ENCODE data around the gene ZBTB7C. TPM values are rescaled to one million over a fixed set of nuclear protein-coding genes. Genes with fewer than 3 reads are reported as not detected.

Gene ZBTB7C
- total RNA-seq, 1 donor from 2014 or later = 0.56 TPM

DNA sequence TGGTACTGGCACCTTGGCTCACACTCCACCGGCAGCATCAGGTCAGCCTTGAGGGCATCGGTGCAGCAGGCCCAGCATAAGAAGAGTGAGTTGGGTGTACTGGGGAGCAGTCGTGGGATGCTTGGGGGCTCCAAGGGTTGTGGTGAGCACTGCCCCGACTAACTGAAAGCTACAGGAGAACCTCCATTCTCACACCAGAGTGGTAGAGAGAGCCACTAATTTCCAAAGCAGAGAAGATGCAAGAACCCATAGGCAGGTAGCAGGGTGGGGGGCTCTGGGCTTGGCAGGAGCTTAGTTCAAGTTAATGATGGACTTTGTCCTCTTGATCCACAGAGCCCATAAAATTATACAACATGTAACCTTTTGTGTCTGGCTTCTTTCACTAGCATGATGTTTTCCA is 330.7 kb downstream of the ZBTB7C start:
- no peak for DNase-seq
- no peak overlapping the region for H3K27ac Mint-ChIP-seq
- H3K4me1 Mint-ChIP-seq = no peaks in the 10 kb centered on the region
- no peaks in the 10 kb centered on the region for H3K36me3 Mint-ChIP-seq (ENCODE audit: low read depth)
- no peak overlapping the region for H3K4me3 Mint-ChIP-seq
- no peaks in the 10 kb centered on the region for H3K9me3 Mint-ChIP-seq
- intact Hi-C loops (cut with micrococcal nuclease) = no loop called here
- H3K27me3 Mint-ChIP-seq = peaks cover 2% of the 10 kb centered on the region

DNA sequence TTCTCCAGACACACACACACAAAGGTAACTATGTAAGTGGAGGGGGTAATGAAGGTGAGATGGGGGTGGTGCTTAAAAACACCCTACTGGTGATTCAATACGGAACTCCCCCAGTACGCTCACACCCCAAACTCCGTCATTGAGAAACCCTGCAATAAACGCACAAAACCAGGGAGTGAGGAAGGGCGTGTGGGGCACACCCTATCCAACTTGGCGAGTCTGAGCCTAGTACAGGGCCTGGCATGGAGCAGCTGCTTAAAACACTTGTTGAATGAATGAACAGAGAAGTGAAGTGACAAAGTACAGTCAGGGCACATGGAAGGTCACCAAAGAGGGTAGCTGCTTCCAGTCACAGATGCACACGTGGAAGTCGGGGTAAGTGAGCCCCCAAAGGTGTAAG is 331.9 kb downstream of the ZBTB7C start:
- Mint-ChIP-seq H3K27me3 (peaks cover 4% of the 10 kb centered on the region), H3K36me3 (ENCODE audit: low read depth) (no peaks in the 10 kb centered on the region), H3K9me3 (no peaks in the 10 kb centered on the region), H3K4me3 (no peak overlapping the region), H3K4me1 (no peaks in the 10 kb centered on the region), H3K27ac (no peak overlapping the region)
- no peak for DNase-seq
- intact Hi-C loops (cut with micrococcal nuclease) = no loop called here

DNA sequence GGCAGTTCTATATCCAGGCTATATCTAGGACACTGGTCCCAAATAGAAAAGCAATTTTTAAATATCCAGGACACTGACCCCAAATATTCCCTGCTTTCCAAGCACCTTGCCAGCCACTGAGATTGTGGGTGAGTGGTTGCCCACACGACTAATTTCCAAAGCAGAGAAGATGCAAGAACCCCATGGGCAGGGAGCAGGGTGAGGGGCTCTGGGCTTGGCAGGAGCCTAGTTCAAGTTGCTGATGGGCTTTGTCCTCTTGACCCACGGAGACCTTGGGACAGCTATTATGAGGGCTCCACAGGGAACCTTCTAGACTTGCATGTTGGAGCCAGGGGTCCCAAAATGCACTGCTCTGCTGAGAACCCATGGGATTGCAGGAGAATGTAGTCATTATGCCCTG is 332.7 kb downstream of the ZBTB7C start:
- intact Hi-C loops (cut with micrococcal nuclease) = no loop called here
- H3K9me3 Mint-ChIP-seq = no peaks in the 10 kb centered on the region
- peaks cover 8% of the 10 kb centered on the region for H3K27me3 Mint-ChIP-seq

DNA sequence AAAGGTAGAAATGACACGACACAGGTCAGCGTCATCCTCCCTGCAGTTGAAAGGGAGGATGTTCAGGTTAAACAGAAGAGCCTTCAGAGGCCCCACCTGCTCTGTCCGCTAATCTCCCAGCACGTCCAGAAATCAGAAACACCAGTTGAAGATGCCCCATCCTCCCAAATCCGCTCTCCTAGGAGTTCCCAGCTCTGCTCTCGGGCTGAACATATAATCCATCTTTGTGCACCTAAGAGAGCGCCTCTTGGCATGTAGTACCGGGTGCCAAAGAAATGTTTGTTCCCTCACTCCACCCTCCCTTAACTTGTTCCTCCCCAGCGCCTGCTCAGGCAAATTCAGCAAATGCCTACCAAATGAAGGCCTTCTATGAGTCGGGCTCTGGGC is 333.5 kb downstream of the ZBTB7C start:
- DNase-seq = no peak
- Mint-ChIP-seq H3K4me3 (no peak overlapping the region), H3K27me3 (peaks cover 9% of the 10 kb centered on the region), H3K4me1 (no peaks in the 10 kb centered on the region), H3K27ac (no peak overlapping the region), H3K36me3 (ENCODE audit: low read depth) (no peaks in the 10 kb centered on the region), H3K9me3 (no peaks in the 10 kb centered on the region)
- intact Hi-C loops (cut with micrococcal nuclease) = no loop called here

More for the DNA sequence above, 332.7 kb downstream of the ZBTB7C start:
- DNase-seq = no peak
- Mint-ChIP-seq H3K27ac (no peak overlapping the region), H3K4me3 (no peak overlapping the region), H3K4me1 (no peaks in the 10 kb centered on the region), H3K36me3 (ENCODE audit: low read depth) (no peaks in the 10 kb centered on the region)

DNA sequence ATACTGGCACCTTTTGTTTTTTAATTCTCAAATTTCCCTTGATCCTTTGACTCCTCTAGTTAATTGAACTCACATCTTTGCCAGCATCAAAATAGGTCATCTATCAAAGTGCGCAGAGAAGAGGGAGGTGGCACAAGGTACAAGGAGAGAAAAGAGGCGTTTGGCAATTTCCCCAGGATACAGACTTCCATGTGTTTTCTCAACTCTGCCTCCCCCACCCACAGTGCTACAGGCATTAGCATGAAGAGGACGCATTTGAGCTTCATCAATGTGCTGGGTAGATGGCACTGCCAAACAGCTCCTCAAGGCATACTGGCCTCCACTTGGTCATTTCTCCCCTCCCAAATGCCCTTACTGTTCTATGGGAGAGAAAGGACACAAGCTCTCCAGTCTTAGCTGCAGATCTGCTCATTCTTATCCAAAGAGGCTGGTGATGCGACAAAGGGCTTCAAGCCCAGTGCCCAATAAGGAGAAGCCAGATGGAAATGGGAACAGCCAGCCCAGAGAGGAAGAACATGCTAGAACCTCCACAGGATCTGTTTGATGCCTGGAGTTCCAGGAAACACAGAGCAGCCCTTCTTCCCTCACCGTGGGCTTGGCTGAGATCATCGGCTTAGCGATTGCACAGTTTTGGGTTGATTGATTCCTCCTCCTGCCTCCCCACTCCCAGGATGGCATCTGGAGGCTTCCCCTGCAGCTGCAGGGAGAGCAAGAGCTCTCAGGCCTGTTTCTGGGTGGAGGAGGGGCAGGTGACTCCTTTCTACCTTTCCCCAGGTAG is 334.1 kb downstream of the ZBTB7C start:
- intact Hi-C loops (cut with micrococcal nuclease) = no loop called here
- no peak overlapping the region for H3K4me3 Mint-ChIP-seq
- H3K27me3 Mint-ChIP-seq = peaks cover 10% of the 10 kb centered on the region
- no peaks in the 10 kb centered on the region for H3K36me3 Mint-ChIP-seq (ENCODE audit: low read depth)
- DNase-seq = no peak
- no peaks in the 10 kb centered on the region for H3K9me3 Mint-ChIP-seq
- no peaks in the 10 kb centered on the region for H3K4me1 Mint-ChIP-seq
- H3K27ac Mint-ChIP-seq = no peak overlapping the region

DNA sequence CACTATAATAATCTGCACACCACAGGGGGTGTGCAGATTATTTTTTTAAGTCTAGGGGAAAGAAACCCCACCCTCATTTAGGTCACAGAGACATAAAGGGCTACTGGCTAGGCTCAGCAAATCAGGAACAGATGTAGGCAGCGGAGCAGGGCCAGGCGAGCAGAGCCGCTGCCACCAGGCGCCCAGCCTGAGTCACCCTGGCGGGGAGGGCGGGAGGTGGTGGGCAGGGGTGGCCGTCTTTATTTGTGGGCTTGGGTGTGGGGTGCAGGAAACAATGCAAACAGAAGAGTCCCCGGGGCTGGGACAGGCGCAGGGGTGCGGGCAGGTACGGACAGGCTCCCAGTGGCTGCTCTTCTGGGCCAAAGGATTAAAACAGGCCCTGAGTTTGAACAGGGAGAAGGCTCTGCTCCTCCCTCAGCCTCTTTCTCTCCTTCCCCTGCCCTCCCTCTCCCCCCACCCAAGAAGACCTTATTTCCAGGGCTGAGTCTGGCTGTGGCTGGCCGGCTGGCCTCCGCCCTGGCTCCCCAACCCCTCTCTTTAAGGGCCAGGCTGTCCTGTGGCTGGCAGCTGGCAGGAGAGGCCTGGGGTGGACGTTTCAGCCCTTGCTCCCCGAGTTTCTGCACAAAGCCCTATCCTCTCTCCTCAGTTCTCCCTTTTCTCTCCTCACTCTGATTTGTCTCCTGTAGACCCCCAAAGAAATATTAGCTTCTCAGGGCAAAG is 335.8 kb downstream of the ZBTB7C start:
- intact Hi-C loops (cut with micrococcal nuclease) = no loop called here
- no peak overlapping the region for H3K4me3 Mint-ChIP-seq
- H3K27ac Mint-ChIP-seq = no peak overlapping the region
- no peaks in the 10 kb centered on the region for H3K9me3 Mint-ChIP-seq
- H3K4me1 Mint-ChIP-seq = no peaks in the 10 kb centered on the region
- H3K36me3 Mint-ChIP-seq (ENCODE audit: low read depth) = no peaks in the 10 kb centered on the region
- H3K27me3 Mint-ChIP-seq = peaks cover 10% of the 10 kb centered on the region
- no peak for DNase-seq

DNA sequence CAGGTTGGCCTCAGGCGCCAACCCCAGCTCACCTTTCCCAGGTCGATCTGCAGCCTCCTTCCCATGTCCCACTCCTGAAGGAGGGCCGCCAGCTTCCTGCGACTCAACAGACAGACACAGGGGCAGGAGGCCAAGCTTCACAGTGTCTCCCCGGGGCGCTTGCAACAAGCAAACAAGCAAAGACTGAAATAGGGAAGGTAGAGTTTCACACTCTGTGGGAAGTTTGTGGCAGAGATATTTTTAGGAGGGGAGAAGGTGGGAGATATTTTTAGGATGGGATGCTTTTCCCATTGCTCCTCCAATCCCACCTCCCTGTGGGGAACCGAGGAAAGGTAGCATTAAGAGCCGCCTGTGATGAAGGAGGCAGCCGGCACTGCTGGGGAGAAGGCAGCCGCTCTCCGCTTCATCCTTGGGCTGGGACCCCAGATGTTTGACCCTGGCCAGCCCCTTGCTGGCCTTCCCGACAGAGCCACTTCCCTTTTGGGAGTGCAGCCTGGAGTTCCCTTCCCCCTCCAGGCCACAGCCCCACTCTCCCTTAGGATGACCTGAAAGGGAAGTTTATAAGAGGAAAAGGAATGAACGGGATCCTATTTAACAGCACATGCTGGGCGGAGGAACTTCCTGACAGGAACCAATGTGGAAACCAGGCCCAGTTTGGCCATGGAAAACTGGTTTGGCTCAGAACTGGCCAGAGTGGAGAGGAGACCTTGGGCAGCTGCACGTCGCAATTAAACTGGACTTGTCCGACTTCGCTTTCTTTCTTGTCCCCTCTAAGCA is 336.6 kb downstream of the ZBTB7C start:
- no peaks in the 10 kb centered on the region for H3K4me1 Mint-ChIP-seq
- no peak overlapping the region for H3K27ac Mint-ChIP-seq
- H3K27me3 Mint-ChIP-seq = peaks cover 10% of the 10 kb centered on the region
- intact Hi-C loops (cut with micrococcal nuclease) = no loop called here
- DNase-seq = no peak
- H3K36me3 Mint-ChIP-seq (ENCODE audit: low read depth) = no peaks in the 10 kb centered on the region
- no peak overlapping the region for H3K4me3 Mint-ChIP-seq
- H3K9me3 Mint-ChIP-seq = no peaks in the 10 kb centered on the region

DNA sequence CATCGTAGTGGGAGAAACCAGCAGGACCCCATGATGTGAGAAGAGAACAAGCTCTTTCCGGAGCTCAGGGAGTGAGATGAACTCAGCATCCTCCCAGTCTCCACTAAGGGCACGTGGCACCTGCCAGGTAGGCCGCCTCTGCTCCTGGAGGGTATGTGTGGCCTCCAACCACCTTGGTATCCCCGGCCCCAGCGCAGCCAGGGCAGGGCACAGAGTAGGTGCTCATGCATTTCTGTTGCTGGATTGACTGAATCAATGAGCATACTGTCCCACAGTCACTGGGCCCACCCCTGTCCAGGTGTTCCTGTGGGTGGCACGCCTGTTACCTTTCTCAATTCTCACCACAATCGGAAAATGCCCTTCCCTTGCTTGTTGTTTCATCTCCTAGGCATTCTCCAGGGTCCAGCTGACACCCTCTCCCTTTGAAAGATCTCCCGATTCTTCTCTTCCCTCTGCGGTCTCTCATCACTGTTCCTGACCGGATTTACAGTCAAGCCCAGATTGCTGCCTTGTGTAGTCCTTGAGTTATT is 340.2 kb downstream of the ZBTB7C start:
- H3K4me3 Mint-ChIP-seq = no peak overlapping the region
- H3K4me1 Mint-ChIP-seq = no peaks in the 10 kb centered on the region

DNA sequence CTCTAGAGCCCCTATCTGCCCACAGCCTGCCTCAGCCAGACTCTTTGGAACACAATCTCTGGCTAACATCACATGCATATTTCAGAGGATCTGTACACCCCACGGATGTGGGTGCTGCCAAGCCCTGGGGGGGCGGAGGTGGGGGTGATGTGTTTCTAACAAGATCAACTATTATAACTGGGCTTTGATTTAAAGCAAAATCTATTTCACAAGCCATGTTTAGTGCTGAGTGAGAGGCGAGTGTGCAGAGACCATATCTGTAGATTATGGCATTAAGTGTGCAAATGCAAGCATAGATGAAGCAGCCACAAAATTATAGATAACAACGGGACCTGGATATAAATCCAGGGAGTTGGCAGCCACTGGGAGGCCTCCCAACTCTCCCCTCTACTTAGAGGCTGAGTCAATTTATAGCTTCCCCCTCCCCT is 342.9 kb downstream of the ZBTB7C start:
- Mint-ChIP-seq H3K9me3 (no peaks in the 10 kb centered on the region), H3K27ac (no peak overlapping the region), H3K36me3 (ENCODE audit: low read depth) (no peaks in the 10 kb centered on the region), H3K4me3 (no peak overlapping the region), H3K4me1 (no peaks in the 10 kb centered on the region), H3K27me3 (peaks cover 5% of the 10 kb centered on the region)
- DNase-seq = no peak
- intact Hi-C loops (cut with micrococcal nuclease) = no loop called here

More for the DNA sequence above, 340.2 kb downstream of the ZBTB7C start:
- DNase-seq = no peak
- intact Hi-C loops (cut with micrococcal nuclease) = no loop called here
- H3K36me3 Mint-ChIP-seq (ENCODE audit: low read depth) = no peaks in the 10 kb centered on the region
- H3K27ac Mint-ChIP-seq = no peak overlapping the region
- H3K27me3 Mint-ChIP-seq = peaks cover 10% of the 10 kb centered on the region
- no peaks in the 10 kb centered on the region for H3K9me3 Mint-ChIP-seq

DNA sequence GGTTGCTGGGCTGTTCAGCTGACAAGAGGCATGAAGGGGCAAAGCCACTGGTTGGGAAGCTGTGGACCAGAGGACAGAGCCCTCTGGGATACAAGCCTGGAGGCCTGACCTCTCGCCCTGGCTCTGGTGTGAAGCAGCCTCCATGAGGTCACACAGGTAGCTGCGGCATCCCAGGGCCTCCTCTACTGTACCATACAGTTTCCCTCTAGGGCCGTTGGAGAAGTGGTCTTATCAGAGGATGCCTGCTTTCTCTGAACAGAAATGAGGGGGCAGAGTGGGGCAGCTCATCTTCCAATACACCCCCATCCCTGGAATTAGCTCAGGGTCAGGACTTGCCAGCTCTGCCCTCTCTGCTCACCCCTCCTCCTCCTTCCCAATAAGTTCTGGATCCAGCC is 343.6 kb downstream of the ZBTB7C start:
- intact Hi-C loops (cut with micrococcal nuclease) = no loop called here
- H3K27ac Mint-ChIP-seq = no peak overlapping the region
- DNase-seq = no peak
- no peak overlapping the region for H3K4me3 Mint-ChIP-seq
- H3K36me3 Mint-ChIP-seq (ENCODE audit: low read depth) = no peaks in the 10 kb centered on the region
- peaks cover 3% of the 10 kb centered on the region for H3K27me3 Mint-ChIP-seq
- no peaks in the 10 kb centered on the region for H3K9me3 Mint-ChIP-seq
- H3K4me1 Mint-ChIP-seq = no peaks in the 10 kb centered on the region

DNA sequence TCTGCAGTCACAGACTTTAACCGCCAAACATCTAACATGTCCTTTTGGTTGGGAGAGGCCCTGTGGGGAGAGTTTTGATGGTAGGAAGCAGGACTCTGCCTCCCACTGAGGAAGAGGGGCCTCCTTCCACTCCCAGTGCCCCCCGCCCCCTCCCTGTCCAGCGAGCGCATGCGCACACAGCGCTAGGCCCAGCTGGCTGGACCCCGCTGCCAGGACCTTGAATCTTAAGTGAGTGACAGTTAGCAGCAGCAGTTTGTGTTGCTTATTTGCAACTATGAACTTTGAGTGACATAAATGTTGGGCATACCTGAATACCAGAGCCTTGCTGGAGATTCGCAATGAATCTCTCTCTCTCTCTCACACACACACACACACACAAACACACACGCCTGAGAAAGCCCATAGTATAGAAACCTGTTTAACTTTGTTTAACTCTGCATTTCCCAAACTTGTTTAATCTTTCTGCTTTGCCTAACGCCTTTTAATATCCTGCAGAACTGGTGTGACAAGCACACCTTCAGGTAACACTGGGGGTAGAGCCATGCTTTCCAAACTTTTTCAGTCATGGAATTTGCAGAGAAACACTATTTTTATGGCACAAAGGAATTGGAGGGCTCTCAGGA is 344.1 kb downstream of the ZBTB7C start:
- Mint-ChIP-seq H3K27ac (no peak overlapping the region), H3K36me3 (ENCODE audit: low read depth) (no peaks in the 10 kb centered on the region), H3K4me3 (no peak overlapping the region), H3K4me1 (no peaks in the 10 kb centered on the region), H3K9me3 (no peaks in the 10 kb centered on the region), H3K27me3 (peaks cover 7% of the 10 kb centered on the region)
- intact Hi-C loops (cut with micrococcal nuclease) = no loop called here
- DNase-seq = no peak

DNA sequence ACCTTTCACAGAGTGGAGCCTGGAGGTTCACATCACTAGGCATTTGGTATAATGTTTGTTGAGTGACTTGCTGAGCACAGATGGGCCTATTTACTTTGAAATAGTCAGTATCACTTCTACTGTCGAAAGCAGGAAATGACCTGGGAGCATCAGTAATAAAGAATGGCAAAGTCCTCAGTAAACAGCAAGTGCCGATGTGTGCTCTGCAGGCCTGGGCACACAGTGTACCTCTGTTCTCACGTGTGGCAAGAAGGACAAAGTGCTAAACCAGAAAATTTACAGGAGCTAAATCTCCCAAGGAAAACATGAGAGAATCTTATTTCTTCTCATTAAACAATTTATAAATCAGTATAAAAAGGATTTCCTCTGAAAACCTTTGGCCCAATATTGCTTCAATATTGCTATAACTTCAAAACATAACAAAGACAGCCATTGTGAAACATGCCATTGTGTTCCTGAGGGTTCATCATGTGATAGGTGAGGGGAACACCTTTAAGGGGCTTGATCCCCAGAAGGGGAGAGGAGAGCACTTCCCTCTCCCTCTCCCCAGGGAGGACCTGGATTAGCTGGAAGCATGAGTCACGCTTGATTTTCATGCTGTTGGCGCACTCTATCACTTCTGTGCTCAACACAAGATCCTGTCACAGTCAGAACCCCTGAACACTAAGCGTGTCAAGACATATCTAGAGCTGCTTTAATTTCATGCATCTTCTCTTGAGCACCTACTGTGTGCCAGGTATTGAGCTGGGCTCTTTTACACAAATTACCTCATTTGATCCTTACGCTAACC is 347.2 kb downstream of the ZBTB7C start:
- DNase-seq = no peak
- no peaks in the 10 kb centered on the region for H3K9me3 Mint-ChIP-seq
- intact Hi-C loops (cut with micrococcal nuclease) = no loop called here
- H3K27ac Mint-ChIP-seq = no peak overlapping the region
- H3K4me3 Mint-ChIP-seq = no peak overlapping the region
- no peaks in the 10 kb centered on the region for H3K4me1 Mint-ChIP-seq
- peaks cover 26% of the 10 kb centered on the region for H3K27me3 Mint-ChIP-seq
- H3K36me3 Mint-ChIP-seq (ENCODE audit: low read depth) = no peaks in the 10 kb centered on the region

DNA sequence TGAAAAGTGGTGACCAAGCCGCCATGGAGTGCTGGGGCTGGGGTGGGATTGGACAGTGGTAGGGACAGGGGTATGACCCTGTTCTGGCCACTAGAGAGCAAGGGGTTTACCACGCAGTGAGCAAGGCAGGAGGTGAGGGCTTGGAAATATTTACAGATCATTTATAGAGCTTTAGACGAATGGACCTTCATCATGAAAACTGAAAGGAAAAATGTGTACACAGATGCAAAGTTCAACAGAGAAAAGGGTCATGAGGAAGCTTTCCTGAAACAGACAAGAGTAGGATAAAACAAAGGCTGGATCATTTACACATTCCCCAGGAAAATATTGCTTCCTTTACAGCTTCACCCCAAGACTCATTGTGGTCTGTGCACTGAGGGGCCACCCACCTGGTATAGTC is 348.2 kb downstream of the ZBTB7C start:
- no peak for DNase-seq
- H3K27ac Mint-ChIP-seq = no peak overlapping the region
- intact Hi-C loops (cut with micrococcal nuclease) = no loop called here
- H3K4me3 Mint-ChIP-seq = no peak overlapping the region
- H3K9me3 Mint-ChIP-seq = no peaks in the 10 kb centered on the region
- H3K27me3 Mint-ChIP-seq = peaks cover 31% of the 10 kb centered on the region
- no peaks in the 10 kb centered on the region for H3K36me3 Mint-ChIP-seq (ENCODE audit: low read depth)
- H3K4me1 Mint-ChIP-seq = no peaks in the 10 kb centered on the region

Measured in activated CD4-positive, alpha-beta T cell treated with anti-CD3 and anti-CD28 coated beads, Interleukin-2, amount 10 ng/mL, durations not matched to agents 24 days and 14 days (primary cell).